Aorta (tissue), 5 donors: ENCODE data around the gene FAF1. TPM values are rescaled to one million over a fixed set of nuclear protein-coding genes. Genes with fewer than 3 reads are reported as not detected.

Source experiments
- ATAC-seq: fragments of 200-7000 bp; cut with Tn5 transposase; one replicate; pipeline ENCODE4 v1.9.1; 2022; ENCODE audit warnings: moderate library complexity; ENCODE audit not compliant: low FRiP score
- DNase-seq, 2 donors: peaks; one replicate each; pipeline ENCODE4 v3.0.0-alpha.2; 2020
- H3K27ac ChIP-seq, 2 donors: one replicate each; pipeline ENCODE4 v1.5.1; 2013; ENCODE audit warnings: low read length in 2 of 2, mild to moderate bottlenecking in 2 of 2, moderate library complexity in 2 of 2, control low read depth in 1 of 2, inconsistent platforms in 1 of 2, low read depth in 1 of 2
- H3K27me3 ChIP-seq, 2 donors: one replicate each; pipeline ENCODE4 v1.6.1; 2013; ENCODE audit warnings: control low read depth in 1 of 2, low read length in 1 of 2, mild to moderate bottlenecking in 1 of 2, moderate library complexity in 1 of 2; ENCODE audit not compliant: insufficient read depth in 2 of 2, control insufficient read depth in 1 of 2
- H3K36me3 ChIP-seq, 2 donors: one replicate each; pipeline ENCODE4 v1.6.1; 2013; ENCODE audit warnings: control low read depth in 1 of 2, low read length in 1 of 2, mild to moderate bottlenecking in 1 of 2; ENCODE audit not compliant: insufficient read depth in 2 of 2, control insufficient read depth in 1 of 2
- H3K4me1 ChIP-seq, 2 donors: one replicate each; pipeline ENCODE4 v1.6.1; 2013; ENCODE audit warnings: low read length in 2 of 2, control low read depth in 1 of 2, mild to moderate bottlenecking in 1 of 2, moderate library complexity in 1 of 2; ENCODE audit not compliant: insufficient read depth in 2 of 2, control insufficient read depth in 1 of 2
- H3K4me3 ChIP-seq, 2 donors: one replicate each; pipeline ENCODE4 v1.5.1; 2013; ENCODE audit warnings: low read length in 2 of 2, control low read depth in 1 of 2, mild to moderate bottlenecking in 1 of 2
- H3K9me3 ChIP-seq: one replicate; pipeline ENCODE4 v1.6.1; 2013; ENCODE audit warnings: mild to moderate bottlenecking, low read length; ENCODE audit not compliant: control insufficient read depth
- whole genome bisulfite sequencing, 2 donors: extraction: QIAGEN DNeasy Blood & Tissue Kit; methylation state at CpG; one replicate each; pipeline ENCODE4 v1.1.7; 2013; 5-methylcytosine and 5-hydroxymethylcytosine counted together
- intact Hi-C, 2 donors: fragments of 100-400 bp; cut with DNase I; formaldehyde crosslinking; loops; one replicate each; pipeline versions ENCODE4 v1.14.2 to v1.15.0; 2022
- polyA plus RNA-seq, 2 donors: library from polyadenylated mRNA; stranded (reverse); fragments of 200-250 nt; gene quantifications; one replicate each; pipeline ENCODE4 v1.2.3, GENCODE V29; 2013
- total RNA-seq, 2 donors: library from RNA; stranded (reverse); fragmentation: NEBNext Ultra II Directional; extraction: Animal tissue kit (Norgen Biotek cat#: 25700); gene quantifications; one replicate each; pipeline ENCODE4 v1.2.1, GENCODE V29; 2021
- donor health status: healthy with polysubstance abuse.
- donor health status: Bipolar disorder and iron deficiency.
- donor health status: DM: no; HTN: no; CAD: no.
- donor health status: DM: no; HTN: no; CAD: no.
- donor health status: DM: yes; HTN: yes; CAD: no.

Gene FAF1
- total and polyA plus RNA-seq, 4 donors, result 27.0 to 56.1 (median 43.0) TPM

GRCh38 chr1:50418600-50419109, 541.4 kb downstream of the FAF1 start:
- H3K36me3 ChIP-seq, result no peaks in the 10 kb centered on the region
- no peak for ATAC-seq
- intact Hi-C loops, result no loop called here
- 1 to 2% methylated on average over 48 to 64 of the region's 64 CpGs for WGBS, 2 donors
- H3K27ac ChIP-seq, result no peak overlapping the region
- peaks cover 0 to 4% of the 10 kb centered on the region in 2 donors for H3K27me3 ChIP-seq
- DNase-seq, result peak in 1 of 2 donors; percentile 78
- H3K4me3 ChIP-seq, result peak overlapping the region in 1 of 2 donors; percentile 17
- no peaks in the 10 kb centered on the region for H3K4me1 ChIP-seq
- peaks cover 2% of the 10 kb centered on the region for H3K9me3 ChIP-seq

- H3K27me3 ChIP-seq, result peaks cover 0 to 6% of the 10 kb centered on the region in 2 donors
- H3K36me3 ChIP-seq, result no peaks in the 10 kb centered on the region
- peak overlapping the region in 1 of 2 donors; percentile 17 for H3K4me3 ChIP-seq
- H3K4me1 ChIP-seq, result no peaks in the 10 kb centered on the region
- intact Hi-C loops, result no loop called here
- ATAC-seq (no peak), DNase-seq (no peak)
- H3K9me3 ChIP-seq, result peaks cover 3% of the 10 kb centered on the region
- WGBS, 2 donors, result 18 to 20% methylated on average over 19 to 20 of the region's 20 CpGs
- no peak overlapping the region for H3K27ac ChIP-seq
Measured at GRCh38 chr1:50417946-50418599, 542.0 kb downstream of the FAF1 start.

GRCh38 chr1:50417507-50417906, 542.6 kb downstream of the FAF1 start:
- peaks cover 5% of the 10 kb centered on the region for H3K9me3 ChIP-seq
- no peak overlapping the region for H3K4me3 ChIP-seq
- H3K4me1 ChIP-seq, result no peaks in the 10 kb centered on the region
- intact Hi-C loops, result no loop called here
- WGBS, 2 donors, result 11 to 12% methylated on average over 23 of the region's 23 CpGs
- DNase-seq (no peak), ATAC-seq (no peak)
- H3K27ac ChIP-seq, result no peak overlapping the region
- H3K27me3 ChIP-seq, result peaks cover 0 to 6% of the 10 kb centered on the region in 2 donors
- H3K36me3 ChIP-seq, result no peaks in the 10 kb centered on the region

- 3 to 4% methylated on average over 46 of the region's 46 CpGs for WGBS, 2 donors
- Histone ChIP-seq H3K4me1 (no peaks in the 10 kb centered on the region), H3K27me3 (peaks cover 0 to 6% of the 10 kb centered on the region in 2 donors)
Measured at GRCh38 chr1:50416553-50417453, 543.3 kb downstream of the FAF1 start.

GRCh38 chr1:50416150-50416527, 543.9 kb downstream of the FAF1 start:
- H3K4me1 ChIP-seq, result no peaks in the 10 kb centered on the region
- no peaks in the 10 kb centered on the region for H3K36me3 ChIP-seq
- peaks cover 0 to 6% of the 10 kb centered on the region in 2 donors for H3K27me3 ChIP-seq
- H3K27ac ChIP-seq, result no peak overlapping the region
- WGBS, 2 donors, result 3 to 4% methylated on average over 24 to 25 of the region's 25 CpGs
- peaks cover 5% of the 10 kb centered on the region for H3K9me3 ChIP-seq
- H3K4me3 ChIP-seq, result no peak overlapping the region
- ATAC-seq (no peak), DNase-seq (no peak)
- intact Hi-C loops, result no loop called here

More at GRCh38 chr1:50416553-50417453, 543.3 kb downstream of the FAF1 start:
- peak in 1 of 2 donors; percentile 74 for DNase-seq
- no peak overlapping the region for H3K4me3 ChIP-seq
- H3K9me3 ChIP-seq, result peaks cover 5% of the 10 kb centered on the region
- no peak overlapping the region for H3K27ac ChIP-seq
- no peaks in the 10 kb centered on the region for H3K36me3 ChIP-seq
- intact Hi-C loops, result no loop called here
- ATAC-seq, result no peak

GRCh38 chr1:50415235-50416149, 544.6 kb downstream of the FAF1 start:
- no peaks in the 10 kb centered on the region for H3K4me1 ChIP-seq

GRCh38 chr1:50414853-50415234, 545.2 kb downstream of the FAF1 start:
- no peak for ATAC-seq
- 45 to 49% methylated on average over 7 of the region's 7 CpGs for WGBS, 2 donors
- intact Hi-C loops, result no loop called here

More at GRCh38 chr1:50415235-50416149, 544.6 kb downstream of the FAF1 start:
- peaks cover 5% of the 10 kb centered on the region for H3K9me3 ChIP-seq
- WGBS, 2 donors, result 5% methylated on average over 51 to 56 of the region's 56 CpGs
- intact Hi-C loops, result no loop called here
- ATAC-seq (no peak), DNase-seq (no peak)
- H3K36me3 ChIP-seq, result no peaks in the 10 kb centered on the region
- H3K27ac ChIP-seq, result no peak overlapping the region
- no peak overlapping the region for H3K4me3 ChIP-seq
- peaks cover 0 to 6% of the 10 kb centered on the region in 2 donors for H3K27me3 ChIP-seq

GRCh38 chr1:50412813-50413476, 547.1 kb downstream of the FAF1 start:
- Histone ChIP-seq H3K9me3 (peaks cover 6% of the 10 kb centered on the region), H3K27me3 (peaks cover 0 to 6% of the 10 kb centered on the region in 2 donors), H3K27ac (no peak overlapping the region), H3K4me1 (no peaks in the 10 kb centered on the region), H3K36me3 (no peaks in the 10 kb centered on the region), H3K4me3 (no peak overlapping the region)
- intact Hi-C loops, result no loop called here
- ATAC-seq (no peak), DNase-seq (no peak)
- 75 to 94% methylated on average over 1 of the region's 1 CpG for WGBS, 2 donors

More at GRCh38 chr1:50414853-50415234, 545.2 kb downstream of the FAF1 start:
- H3K27me3 ChIP-seq, result peaks cover 0 to 6% of the 10 kb centered on the region in 2 donors
- H3K27ac ChIP-seq, result no peak overlapping the region
- DNase-seq, result no peak
- H3K4me1 ChIP-seq, result no peaks in the 10 kb centered on the region
- H3K4me3 ChIP-seq, result no peak overlapping the region
- H3K9me3 ChIP-seq, result peaks cover 5% of the 10 kb centered on the region
- H3K36me3 ChIP-seq, result no peaks in the 10 kb centered on the region
